GDM1 (cell line): ENCODE measurements around the gene ZMYND12.
A peak's percentile ranks its signal among the peaks of the same experiment; 100 is the strongest.

Experiments used
- DNase-seq: peaks from one replicate; lab custom pipeline; 2025; lab: John Stamatoyannopoulos, UW

The ZMYND12 gene

DNA sequence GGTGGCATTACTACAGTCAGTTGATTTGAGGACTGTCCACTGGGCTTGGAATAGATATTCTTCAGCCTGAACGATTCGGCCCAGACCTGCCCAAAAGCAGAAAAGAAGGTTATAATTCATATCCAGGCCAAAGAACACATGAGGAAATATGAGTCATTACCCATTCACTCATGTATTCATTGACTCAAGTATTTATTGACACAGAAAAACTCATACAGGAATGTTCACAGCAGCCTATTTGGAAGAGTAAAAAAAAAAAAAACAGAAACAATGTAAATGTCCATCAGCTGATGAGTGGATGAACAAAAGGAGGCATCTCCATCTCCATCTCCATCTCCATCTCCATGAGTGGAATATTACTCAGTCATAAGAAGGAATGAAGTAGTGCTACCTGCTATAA, 15.9 kb downstream of the ZMYND12 start:
- DNase-seq = no peak

GRCh38 chr1:42434340-42434739, 21.5 kb downstream of the ZMYND12 start:
- no peak for DNase-seq

DNA sequence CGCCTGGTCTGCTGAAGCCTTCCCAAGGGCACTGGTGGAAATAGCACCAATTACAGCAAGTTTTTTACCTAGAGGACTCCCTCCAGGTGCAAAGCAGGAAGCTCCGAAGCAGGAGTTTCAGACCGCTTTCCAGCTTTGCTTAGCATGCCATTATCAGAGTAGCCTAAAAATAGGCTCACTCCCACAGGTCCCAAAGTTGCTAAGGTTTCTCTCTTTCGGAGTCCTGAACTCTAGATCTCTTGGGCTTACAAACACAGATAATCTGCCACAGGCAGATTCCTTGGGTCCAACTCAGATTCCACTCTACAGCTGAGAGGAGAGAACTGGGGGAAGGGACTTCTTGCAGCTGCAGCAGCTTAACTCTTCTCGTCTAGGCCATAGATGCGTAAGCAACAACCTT, 22.5 kb downstream of the ZMYND12 start:
- no peak for DNase-seq

GRCh38 chr1:42432714-42433113, 23.1 kb downstream of the ZMYND12 start:
- no peak for DNase-seq

GRCh38 chr1:42431514-42431913, 24.3 kb downstream of the ZMYND12 start:
- DNase-seq = no peak

DNA sequence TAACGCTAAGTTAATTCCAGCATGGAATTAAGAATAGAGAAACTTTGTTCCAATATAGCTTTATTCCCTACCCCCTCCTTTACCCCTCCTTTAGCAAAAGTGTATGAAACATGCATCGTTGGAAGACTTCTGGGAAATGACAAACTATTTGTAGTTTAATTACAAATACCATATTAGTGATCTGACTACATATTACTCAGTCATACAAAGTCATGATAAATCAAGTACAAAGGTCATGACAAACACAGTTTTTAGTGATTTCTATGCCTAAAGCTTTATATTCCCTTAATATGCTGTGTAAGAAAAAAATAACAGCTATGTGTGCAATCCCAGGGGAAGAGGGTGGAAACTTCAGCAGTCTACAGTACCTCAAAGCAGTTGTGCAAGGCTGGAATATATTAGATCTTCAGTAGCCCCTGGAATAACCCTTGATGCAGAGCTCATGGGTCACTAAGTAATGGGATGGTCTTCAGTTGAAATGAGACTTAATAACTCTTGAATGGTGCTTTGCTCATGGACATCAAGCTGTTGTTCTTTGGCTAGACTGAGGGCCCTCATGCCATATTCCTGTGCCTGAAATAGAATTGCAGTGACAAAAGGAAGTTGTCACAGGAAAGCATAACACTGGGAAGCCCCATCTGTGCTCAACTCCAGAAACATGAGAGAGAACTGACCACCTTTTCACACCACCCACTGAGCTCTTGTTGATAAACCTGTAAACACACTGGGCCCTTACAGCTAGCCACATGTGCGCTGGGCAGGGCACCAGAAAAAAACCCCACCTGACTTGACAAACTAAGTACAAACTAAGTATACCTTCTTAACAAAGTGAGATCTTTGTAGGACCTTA, 25.3 kb downstream of the ZMYND12 start:
- no peak for DNase-seq

- peak; percentile 9 for DNase-seq
Observed at GRCh38 chr1:42429603-42430002, 26.2 kb downstream of the ZMYND12 start.

DNA sequence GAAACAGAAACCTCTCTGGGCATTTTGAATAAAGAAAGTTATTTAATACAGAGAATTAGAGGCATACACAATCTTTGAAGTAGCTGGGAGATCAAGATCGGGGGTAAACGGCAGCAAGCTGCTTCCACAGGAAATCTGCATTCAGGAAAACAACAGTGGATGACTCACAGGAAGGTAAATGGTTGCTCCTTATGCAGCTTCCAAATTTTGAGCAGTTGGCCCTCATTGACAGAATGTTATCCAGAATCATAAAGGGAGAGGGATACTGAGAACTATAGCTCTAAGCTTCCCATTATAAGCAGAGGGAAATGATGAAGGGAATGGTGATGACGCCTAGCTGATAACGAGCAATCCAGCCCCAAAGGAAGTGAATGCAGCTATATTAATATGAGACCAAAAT, 28.6 kb downstream of the ZMYND12 start:
- DNase-seq = no peak

- DNase-seq = no peak
Observed at GRCh38 chr1:42424201-42424600, 31.6 kb downstream of the ZMYND12 start.

DNA sequence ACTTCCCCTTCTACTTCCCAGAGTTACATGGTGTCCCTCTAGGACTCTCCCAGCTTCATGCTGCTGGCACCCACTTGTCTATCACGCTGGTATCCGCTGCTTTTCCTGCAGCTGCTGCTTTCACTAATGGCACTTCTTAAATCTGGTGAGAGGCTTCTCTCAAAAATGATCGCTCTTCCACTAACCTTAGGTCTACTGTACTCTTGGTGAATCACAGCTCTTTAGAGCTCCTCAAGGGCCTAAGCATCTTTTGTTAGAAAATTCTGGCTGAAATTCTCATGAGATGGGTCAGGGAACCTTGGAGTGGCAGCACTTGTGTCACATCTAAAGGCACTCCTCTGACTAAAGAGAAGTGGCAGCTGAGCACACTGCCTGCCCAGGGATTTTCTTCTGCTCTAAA, 32.1 kb downstream of the ZMYND12 start:
- DNase-seq = no peak

DNA sequence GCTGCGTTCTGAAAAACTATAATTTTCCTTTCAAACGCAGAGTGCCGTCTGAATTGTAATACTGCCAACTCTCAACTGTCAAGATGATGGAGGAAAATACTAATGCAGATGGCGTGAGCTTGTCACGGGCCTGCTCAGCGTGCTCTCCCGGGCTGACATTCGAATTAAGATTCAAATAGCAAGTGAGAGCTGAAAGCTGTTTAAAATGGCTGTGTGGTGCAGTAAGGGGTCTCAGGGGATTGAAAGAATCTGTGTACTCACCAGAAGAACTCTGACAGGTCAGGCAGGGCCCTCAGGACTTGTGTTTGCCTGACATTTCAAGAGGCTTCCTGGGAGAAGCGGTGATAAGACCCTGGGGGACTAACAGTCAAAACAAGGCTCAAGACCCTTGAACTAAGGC, 33.1 kb downstream of the ZMYND12 start:
- no peak for DNase-seq

- DNase-seq = no peak
Observed at GRCh38 chr1:42420911-42421585, 34.8 kb downstream of the ZMYND12 start.

- DNase-seq = no peak
Observed at GRCh38 chr1:42420121-42420520, 35.7 kb downstream of the ZMYND12 start.

DNA sequence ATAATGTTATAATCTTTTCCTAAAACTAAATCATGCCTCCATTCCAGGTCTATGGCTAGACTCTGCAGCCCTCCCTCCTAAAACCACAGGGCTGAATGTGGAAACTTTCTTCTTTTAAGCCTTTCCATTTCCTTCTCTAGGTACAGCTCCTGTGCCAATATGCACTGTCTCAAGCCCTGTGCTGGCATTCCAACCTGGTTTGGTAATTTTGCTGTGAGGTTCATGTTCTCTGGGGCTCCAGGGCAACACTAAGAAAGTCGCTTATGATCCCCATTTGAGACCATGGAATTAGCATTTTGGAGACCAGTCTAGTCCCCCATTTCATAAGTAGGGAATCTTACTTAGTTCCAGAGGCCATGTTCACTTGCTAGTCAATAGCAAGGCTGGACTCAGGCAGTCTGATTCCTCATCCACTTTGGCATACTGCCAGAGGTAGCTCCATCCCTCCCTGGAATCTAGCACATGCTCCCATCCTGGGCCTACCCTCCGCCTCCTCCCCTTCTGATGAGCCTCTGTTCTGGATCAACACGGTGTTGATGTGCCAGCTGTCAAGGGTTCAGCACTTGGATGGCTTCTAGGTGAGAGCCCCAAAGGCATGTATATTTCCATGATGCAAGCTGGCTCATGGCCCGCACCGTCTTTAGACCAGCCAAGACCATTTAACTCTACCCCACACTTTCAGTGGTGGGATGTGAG, 36.5 kb downstream of the ZMYND12 start:
- no peak for DNase-seq

DNA sequence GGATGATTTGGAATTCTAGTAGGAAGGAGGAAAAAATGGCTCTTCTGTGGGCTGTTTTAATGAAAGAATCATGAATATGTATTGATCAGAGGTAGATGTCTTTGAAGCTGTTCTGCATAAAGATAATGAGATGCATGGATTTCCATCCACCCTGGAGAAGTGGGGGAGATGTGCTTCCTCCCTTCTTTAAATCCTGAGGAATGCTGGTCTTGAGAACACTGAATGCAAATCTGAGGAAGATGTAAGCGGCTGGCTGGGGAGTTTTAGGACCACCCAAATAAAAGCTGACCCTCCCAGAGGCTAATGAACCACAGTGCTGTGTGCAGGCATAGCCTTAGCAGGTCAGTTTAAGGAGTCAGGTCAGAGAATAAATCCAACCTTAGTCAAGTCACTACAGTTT, 37.3 kb downstream of the ZMYND12 start:
- DNase-seq = no peak

- DNase-seq = no peak
Observed at GRCh38 chr1:42417166-42417565, 38.7 kb downstream of the ZMYND12 start.

DNA sequence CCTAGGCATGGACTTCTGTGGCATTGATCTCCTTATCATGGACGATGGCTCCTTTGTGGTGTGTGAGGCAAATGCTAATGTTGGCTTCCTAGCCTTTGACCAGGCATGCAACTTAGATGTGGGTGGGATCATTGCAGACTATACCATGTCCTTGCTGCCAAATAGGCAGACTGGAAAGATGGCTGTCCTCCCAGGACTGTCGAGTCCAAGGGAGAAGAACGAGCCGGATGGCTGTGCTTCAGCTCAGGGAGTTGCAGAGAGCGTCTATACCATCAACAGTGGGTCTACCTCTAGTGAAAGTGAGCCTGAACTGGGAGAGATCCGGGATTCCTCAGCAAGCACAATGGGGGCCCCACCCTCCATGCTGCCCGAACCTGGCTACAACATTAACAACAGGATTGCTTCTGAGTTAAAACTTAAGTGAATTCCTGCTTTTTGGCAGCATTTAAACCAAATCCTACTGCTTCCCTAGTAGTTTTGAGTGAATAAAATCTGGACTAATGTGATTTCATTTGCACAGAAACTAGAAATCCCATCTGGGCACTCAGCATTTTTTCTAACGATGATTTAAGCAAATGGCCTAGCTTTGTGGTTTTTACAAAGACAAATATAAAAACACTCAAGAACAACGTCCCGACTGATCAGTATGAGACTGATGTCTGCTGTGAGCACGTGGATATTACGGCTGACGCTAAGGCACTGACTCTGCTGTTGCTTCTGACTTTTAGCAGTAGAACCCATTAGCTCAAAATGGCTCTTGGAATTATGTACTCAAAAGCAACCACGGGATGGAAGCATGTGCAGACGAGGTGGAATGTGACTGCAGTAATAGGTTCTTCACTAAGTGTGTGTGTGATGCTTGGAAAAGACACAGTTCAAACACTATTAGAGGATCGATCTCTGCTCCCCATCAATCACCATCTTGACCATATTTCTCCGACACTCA, 41.0 kb downstream of the ZMYND12 start:
- no peak for DNase-seq

- DNase-seq = no peak
Observed at GRCh38 chr1:42403880-42404400, 51.9 kb downstream of the ZMYND12 start.

GRCh38 chr1:42399315-42400100, 56.3 kb downstream of the ZMYND12 start:
- no peak for DNase-seq

DNA sequence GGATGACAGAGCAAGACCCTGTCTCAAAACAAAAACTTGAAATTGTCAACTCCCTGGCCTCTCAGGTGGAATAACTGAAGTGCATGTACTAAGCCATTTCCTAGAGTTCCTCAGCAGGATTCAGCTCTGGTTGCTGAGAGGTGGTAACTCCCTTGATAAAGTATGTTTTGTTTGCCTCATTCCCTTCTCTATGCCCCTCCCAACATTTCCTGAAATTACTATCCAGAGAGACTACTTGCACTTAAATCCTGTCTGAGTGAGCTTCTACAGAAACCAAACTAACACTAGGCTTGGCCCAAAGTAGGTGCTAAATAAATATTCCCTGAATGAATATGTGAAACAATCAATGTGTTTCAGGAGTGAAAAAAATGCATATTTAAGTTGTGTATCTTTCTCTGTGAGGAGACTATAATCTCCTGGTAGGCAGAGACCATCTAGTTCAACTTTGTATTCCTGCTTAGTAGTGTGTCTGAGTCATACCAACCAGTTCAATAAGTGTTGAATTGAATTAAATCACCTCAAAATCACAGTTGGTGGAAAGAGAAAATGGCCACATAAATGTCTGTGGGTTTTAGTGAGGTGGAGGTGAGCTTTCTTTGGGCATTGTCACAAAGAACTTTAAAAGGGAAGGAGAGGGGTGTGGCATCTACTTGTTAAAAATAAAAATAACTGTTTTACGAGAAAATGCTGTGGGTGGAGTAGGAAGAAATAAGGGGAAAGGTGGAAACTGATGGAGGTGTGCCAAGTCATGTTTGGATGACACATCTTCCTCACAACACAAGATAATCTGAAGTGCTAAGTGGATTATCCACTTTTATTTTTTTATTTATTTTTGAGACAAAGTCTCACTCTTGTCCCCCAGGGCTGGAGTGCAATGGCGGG, 62.6 kb downstream of the ZMYND12 start:
- no peak for DNase-seq
